Colonic mucosa (tissue), 4 donors: ENCODE results near the gene C3. TPM values are rescaled to one million over a fixed set of nuclear protein-coding genes. Genes with fewer than 3 reads are reported as not detected.
"Not testable (repeated sequence)": the region's sequence is repeated elsewhere in the genome, so short reads cannot be mapped to it uniquely, and the experiment has no call there.

Experiments used
- DNase-seq: peaks from one replicate; pipeline ENCODE4 v3.0.0-alpha.2; 2020
- H3K27ac ChIP-seq: fragments of 200-600 bp; one replicate; pipeline ENCODE4 v1.8.0; 2021
- H3K27me3 ChIP-seq: fragments of 200-600 bp; one replicate; pipeline ENCODE4 v1.8.0; 2021
- H3K36me3 ChIP-seq: fragments of 200-600 bp; one replicate; pipeline ENCODE4 v1.8.0; 2021
- H3K4me1 ChIP-seq: fragments of 200-600 bp; one replicate; pipeline ENCODE4 v1.8.0; 2021; ENCODE audit warnings: mild to moderate bottlenecking
- H3K4me3 ChIP-seq: fragments of 200-600 bp; one replicate; pipeline ENCODE4 v1.8.0; 2021
- H3K9ac ChIP-seq, 2 donors: one replicate each; pipeline ENCODE4 v1.7.0; 2013; ENCODE audit warnings: control low read depth in 2 of 2, low read depth in 2 of 2, low read length in 2 of 2
- H3K9me3 ChIP-seq: fragments of 200-600 bp; one replicate; pipeline ENCODE4 v1.8.0; 2021
- intact Hi-C: fragments of 100-400 bp; cut with DNase I; formaldehyde crosslinking; loops from one replicate; pipeline ENCODE4 v1.14.1; 2022
- total RNA-seq, 2 donors: library from RNA; stranded (reverse); fragmentation: NEBNext Ultra II Directional in 1 of 2; extraction: Animal tissue kit (Norgen Biotek cat#: 25700) in 1 of 2; gene quantifications; one replicate each; pipeline ENCODE4 v1.2.1, GENCODE V29; 2021
- TF ChIP-seq, protein P1 (sequence below): fragments of 200-600 bp; IDR thresholded peaks from one replicate; pipeline ENCODE4 v1.8.0; 2022; ENCODE audit warnings: antibody characterized with exemption, mild to moderate bottlenecking
- donor health status: healthy.
- donor health status: DM: no; HTN: no; CAD: no.
- donor health status: DM: no; HTN: no; CAD: no.

The C3 gene
- total RNA-seq, 2 donors from 2014 or later: 28.2 to 83.9 TPM

DNA sequence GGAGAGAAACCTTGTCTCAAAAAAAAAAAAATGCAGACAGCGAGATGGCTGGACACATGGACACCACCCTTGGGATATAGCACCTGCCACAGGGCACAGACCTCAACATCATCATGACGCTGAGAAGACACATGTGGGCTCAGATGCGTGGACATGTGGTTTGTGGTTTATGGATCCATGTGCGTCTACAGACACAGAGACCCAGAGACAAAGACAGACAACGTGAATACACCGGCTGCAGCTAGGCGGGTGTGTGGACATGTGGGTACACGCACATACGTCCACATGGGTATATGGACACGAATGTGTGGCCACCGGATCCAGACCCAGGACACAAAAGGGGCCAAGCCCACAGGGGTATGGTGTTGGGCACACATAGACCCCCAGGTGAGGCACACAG, 51.8 kb downstream of the C3 start:
- no peaks in the 10 kb centered on the region for H3K36me3 ChIP-seq
- no peaks in the 10 kb centered on the region for H3K4me1 ChIP-seq
- TF ChIP-seq, protein P1, sequence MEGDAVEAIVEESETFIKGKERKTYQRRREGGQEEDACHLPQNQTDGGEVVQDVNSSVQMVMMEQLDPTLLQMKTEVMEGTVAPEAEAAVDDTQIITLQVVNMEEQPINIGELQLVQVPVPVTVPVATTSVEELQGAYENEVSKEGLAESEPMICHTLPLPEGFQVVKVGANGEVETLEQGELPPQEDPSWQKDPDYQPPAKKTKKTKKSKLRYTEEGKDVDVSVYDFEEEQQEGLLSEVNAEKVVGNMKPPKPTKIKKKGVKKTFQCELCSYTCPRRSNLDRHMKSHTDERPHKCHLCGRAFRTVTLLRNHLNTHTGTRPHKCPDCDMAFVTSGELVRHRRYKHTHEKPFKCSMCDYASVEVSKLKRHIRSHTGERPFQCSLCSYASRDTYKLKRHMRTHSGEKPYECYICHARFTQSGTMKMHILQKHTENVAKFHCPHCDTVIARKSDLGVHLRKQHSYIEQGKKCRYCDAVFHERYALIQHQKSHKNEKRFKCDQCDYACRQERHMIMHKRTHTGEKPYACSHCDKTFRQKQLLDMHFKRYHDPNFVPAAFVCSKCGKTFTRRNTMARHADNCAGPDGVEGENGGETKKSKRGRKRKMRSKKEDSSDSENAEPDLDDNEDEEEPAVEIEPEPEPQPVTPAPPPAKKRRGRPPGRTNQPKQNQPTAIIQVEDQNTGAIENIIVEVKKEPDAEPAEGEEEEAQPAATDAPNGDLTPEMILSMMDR: no peak
- H3K27me3 ChIP-seq: no peaks in the 10 kb centered on the region
- DNase-seq: no peak
- intact Hi-C loops: no loop called here
- H3K9ac ChIP-seq: peak overlapping the region in 1 of 2 donors; percentile 43
- no peaks in the 10 kb centered on the region for H3K9me3 ChIP-seq
- no peak overlapping the region for H3K27ac ChIP-seq
- H3K4me3 ChIP-seq: peak overlapping the region; percentile 13

- no peak overlapping the region for H3K4me3 ChIP-seq
- TF ChIP-seq, protein P1: no peak
Measured at GRCh38 chr19:6667114-6667627, 53.3 kb downstream of the C3 start.

DNA sequence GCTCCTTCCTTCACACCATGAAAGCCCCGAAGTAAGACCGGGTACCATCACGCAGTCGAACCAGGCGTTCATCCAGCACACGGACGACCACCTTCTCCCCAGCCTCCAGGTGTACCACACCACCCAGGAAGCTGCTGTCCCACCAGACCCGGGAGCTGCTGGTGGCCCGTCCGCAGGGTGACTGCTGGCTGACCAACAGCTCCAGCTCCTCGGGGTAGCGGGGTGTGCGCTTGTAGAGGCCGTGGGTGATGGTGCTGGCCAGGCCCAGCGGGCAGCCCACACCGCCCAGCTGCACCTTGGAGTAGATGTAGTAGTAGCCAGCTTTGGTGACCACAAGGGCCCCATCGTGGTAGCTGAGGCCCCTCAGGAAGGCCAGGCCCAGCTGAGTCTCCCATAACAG, 55.5 kb downstream of the C3 start:
- peaks cover 10% of the 10 kb centered on the region for H3K27me3 ChIP-seq
- no peak for DNase-seq
- H3K27ac ChIP-seq: no peak overlapping the region
- TF ChIP-seq, protein P1: no peak
- intact Hi-C loops: no loop called here
- H3K9ac ChIP-seq: no peak overlapping the region
- H3K36me3 ChIP-seq: no peaks in the 10 kb centered on the region
- H3K9me3 ChIP-seq: no peaks in the 10 kb centered on the region
- H3K4me3 ChIP-seq: no peak overlapping the region
- H3K4me1 ChIP-seq: no peaks in the 10 kb centered on the region

More at GRCh38 chr19:6667114-6667627, 53.3 kb downstream of the C3 start:
- H3K36me3 ChIP-seq: no peaks in the 10 kb centered on the region
- DNase-seq: no peak
- no peaks in the 10 kb centered on the region for H3K4me1 ChIP-seq
- H3K9me3 ChIP-seq: no peaks in the 10 kb centered on the region
- H3K27me3 ChIP-seq: no peaks in the 10 kb centered on the region
- no peak overlapping the region for H3K27ac ChIP-seq
- intact Hi-C loops: no loop called here
- no peak overlapping the region for H3K9ac ChIP-seq

GRCh38 chr19:6663236-6664201, 56.9 kb downstream of the C3 start:
- DNase-seq: no peak
- intact Hi-C loops: no loop called here
- peaks cover 16% of the 10 kb centered on the region for H3K27me3 ChIP-seq

DNA sequence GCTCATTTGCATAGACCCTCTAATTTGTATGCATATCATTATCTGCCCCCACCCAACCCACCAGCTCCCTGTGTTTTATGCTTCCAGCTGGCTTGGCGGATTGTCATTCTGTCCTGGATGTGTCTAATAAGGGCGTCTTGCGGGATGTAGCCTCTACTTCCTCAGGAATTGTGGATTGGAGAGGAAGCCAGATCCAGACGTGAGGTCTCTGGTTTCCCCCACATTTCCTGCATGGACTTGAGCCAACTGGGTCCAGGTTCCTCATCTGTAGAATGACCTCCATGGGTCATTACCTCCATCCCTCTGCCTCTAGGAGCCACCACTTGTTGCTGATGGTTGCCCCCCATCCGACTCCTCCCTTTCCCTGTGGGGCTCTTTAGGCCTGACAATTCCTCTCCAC, 57.7 kb downstream of the C3 start:
- Histone ChIP-seq H3K27ac (no peak overlapping the region), H3K4me1 (no peaks in the 10 kb centered on the region), H3K4me3 (no peak overlapping the region), H3K9ac (no peak overlapping the region), H3K9me3 (no peaks in the 10 kb centered on the region), H3K27me3 (peaks cover 16% of the 10 kb centered on the region), H3K36me3 (no peaks in the 10 kb centered on the region)
- intact Hi-C loops: no loop called here
- no peak for DNase-seq
- TF ChIP-seq, protein P1: no peak

More at GRCh38 chr19:6663236-6664201, 56.9 kb downstream of the C3 start:
- Histone ChIP-seq H3K9me3 (no peaks in the 10 kb centered on the region), H3K9ac (no peak overlapping the region), H3K4me3 (no peak overlapping the region), H3K4me1 (no peaks in the 10 kb centered on the region), H3K27ac (no peak overlapping the region), H3K36me3 (no peaks in the 10 kb centered on the region)
- TF ChIP-seq, protein P1: no peak

- H3K27ac ChIP-seq, H3K4me3 ChIP-seq, H3K9ac ChIP-seq, H3K4me1 ChIP-seq, H3K36me3 ChIP-seq, DNase-seq, H3K9me3 ChIP-seq, intact Hi-C loops: not testable (repeated sequence)
- peaks cover 16% of the 10 kb centered on the region for H3K27me3 ChIP-seq
Measured at GRCh38 chr19:6661509-6662244, 58.8 kb downstream of the C3 start.
